SK-N-SH (cell line): Measurements from ENCODE around the gene KISS1R. TPM values are rescaled to one million over a fixed set of nuclear protein-coding genes. Genes with fewer than 3 reads are reported as not detected.

Experiments used
- CTCF ChIA-PET: fragments of 300-600, 350-600 bp; formaldehyde crosslinking; extraction: SDS; loops from one replicate; lab custom pipeline; 2021; lab: Yijun Ruan, JAX
- POLR2A ChIA-PET: fragments of 350-600 bp; sonication (Branson Sonifier 250); formaldehyde crosslinking; extraction: SDS; loops from one replicate; lab custom pipeline; 2020; ENCODE audit warnings: antibody characterized with exemption, inconsistent platforms; lab: Yijun Ruan, JAX
- DNase-seq: peaks from one replicate; pipeline ENCODE4 v3.0.0; 2012
- H2AFZ ChIP-seq: fragments of 200-600 bp; sonication (generic); 2 replicates; pipeline ENCODE4 v1.8.1; 2016; ENCODE audit warnings: antibody characterized with exemption, mild to moderate bottlenecking, low read depth
- H3F3A ChIP-seq: fragments of 200-600 bp; sonication (generic); replicated peaks from 2 replicates; pipeline ENCODE3; 2016; ENCODE audit warnings: antibody characterized with exemption, mild to moderate bottlenecking; ENCODE audit not compliant: insufficient read depth
- H3K27ac ChIP-seq, 2 experiments: fragments of 200-500 bp in 1 of 2; fragments of 200-600 bp in 1 of 2; sonication (Bioruptor generic) in 1 of 2; sonication (generic), shearing (Covaris generic) in 1 of 2; 2 replicates each; pipeline versions ENCODE4 v1.5.1 to v1.6.1; 2014 to 2016; ENCODE audit warnings: low read depth in 2 of 2, inconsistent platforms in 1 of 2, low read length in 1 of 2, mild to moderate bottlenecking in 1 of 2, mixed read lengths in 1 of 2
- H3K27me3 ChIP-seq: fragments of 200-600 bp; sonication (generic), shearing (Covaris generic); 2 replicates; pipeline ENCODE4 v1.6.1; 2016; ENCODE audit warnings: mixed run types; ENCODE audit not compliant: insufficient read depth
- H3K36me3 ChIP-seq, 2 experiments: fragments of 200-500 bp in 1 of 2; fragments of 200-600 bp in 1 of 2; sonication (Bioruptor generic) in 1 of 2; sonication (generic) in 1 of 2; replicated peaks in 1 of 2; 2 replicates each; pipeline versions ENCODE3 to v1.5.1; 2014 to 2016; ENCODE audit warnings: low read length in 1 of 2, mild to moderate bottlenecking in 1 of 2; ENCODE audit not compliant: insufficient read depth in 2 of 2, control insufficient read depth in 1 of 2
- H3K4me1 ChIP-seq, 2 experiments: fragments of 200-500 bp in 1 of 2; fragments of 200-600 bp in 1 of 2; sonication (Bioruptor generic) in 1 of 2; sonication (generic), shearing (Covaris generic) in 1 of 2; 2 replicates each; pipeline versions ENCODE4 v1.5.1 to v1.6.1; 2014 to 2016; ENCODE audit warnings: low read depth in 1 of 2, low read length in 1 of 2, mixed run types in 1 of 2; ENCODE audit not compliant: insufficient read depth in 2 of 2, control insufficient read depth in 1 of 2
- H3K4me2 ChIP-seq: fragments of 200-600 bp; sonication (generic), shearing (Covaris generic); 2 replicates; pipeline ENCODE4 v1.6.1; 2017; ENCODE audit warnings: mixed run types
- H3K4me3 ChIP-seq, 2 experiments: fragments of 200-500 bp in 1 of 2; fragments of 200-600 bp in 1 of 2; sonication (Bioruptor generic) in 1 of 2; sonication (generic), shearing (Covaris generic) in 1 of 2; 2 replicates each; pipeline versions ENCODE4 v1.5.1 to v1.8.1; 2014 to 2016; ENCODE audit warnings: low read depth in 2 of 2, inconsistent platforms in 1 of 2, low read length in 1 of 2, mild to moderate bottlenecking in 1 of 2, mixed read lengths in 1 of 2, moderate library complexity in 1 of 2
- H3K79me2 ChIP-seq: fragments of 200-600 bp; sonication (generic); 2 replicates; pipeline ENCODE4 v1.8.1; 2017; ENCODE audit warnings: mild to moderate bottlenecking; ENCODE audit not compliant: insufficient read depth
- H3K9ac ChIP-seq: fragments of 200-600 bp; sonication (generic); 2 replicates; pipeline ENCODE4 v1.6.1; 2017; ENCODE audit warnings: mixed run types
- H3K9me2 ChIP-seq: fragments of 200-600 bp; sonication (generic); 2 replicates; pipeline ENCODE4 v1.6.1; 2017; ENCODE audit warnings: mixed run types
- H3K9me3 ChIP-seq: fragments of 200-600 bp; sonication (generic); 2 replicates; pipeline ENCODE4 v1.6.1; 2017; ENCODE audit warnings: mixed run types, mild to moderate bottlenecking, moderate library complexity
- H4K20me1 ChIP-seq: fragments of 200-600 bp; sonication (generic); 2 replicates; pipeline ENCODE4 v1.6.1; 2017; ENCODE audit warnings: mild to moderate bottlenecking, mixed run types; ENCODE audit not compliant: insufficient read depth
- CTCF ChIP-seq: fragments of 200-600 bp; sonication (generic); IDR thresholded peaks from 2 replicates; pipeline ENCODE4 v1.6.1; 2017; ENCODE audit warnings: antibody characterized with exemption, mild to moderate bottlenecking, moderate library complexity
- EZH2phosphoT487 ChIP-seq: fragments of 200-600 bp; sonication (generic); IDR thresholded peaks from 2 replicates; pipeline ENCODE4 v1.6.1; 2017; ENCODE audit warnings: low read depth, mixed run types, mild to moderate bottlenecking, antibody characterized with exemption, moderate library complexity, borderline replicate concordance
- JUND ChIP-seq: IDR thresholded peaks from 2 replicates; pipeline ENCODE4 v1.4.0; 2012
- MAX ChIP-seq: IDR thresholded peaks from 2 replicates; pipeline ENCODE4 v1.4.0; 2012; ENCODE audit warnings: low read depth
- MXI1 ChIP-seq: IDR thresholded peaks from 2 replicates; pipeline ENCODE4 v1.6.1; 2012; ENCODE audit warnings: mild to moderate bottlenecking, low read depth, low read length, improper control_type of control experiment
- REST ChIP-seq: IDR thresholded peaks from 2 replicates; pipeline ENCODE4 v1.6.1; 2012; ENCODE audit warnings: mild to moderate bottlenecking, low read depth, low read length, moderate library complexity
- SIN3A ChIP-seq: IDR thresholded peaks from 2 replicates; pipeline ENCODE4 v1.6.1; 2012; ENCODE audit warnings: low read depth, mild to moderate bottlenecking, low read length, moderate library complexity, borderline replicate concordance
- ZBTB33 ChIP-seq: IDR thresholded peaks from 2 replicates; pipeline ENCODE4 v1.4.0; 2012; ENCODE audit warnings: low read depth, borderline replicate concordance
- WGBS: methylation state at CpG from one replicate; pipeline ENCODE4 v1.1.6; 2017; ENCODE audit warnings: low lambda C conversion rate; 5-methylcytosine and 5-hydroxymethylcytosine counted together
- polyA plus RNA-seq, 3 experiments: library from polyadenylated mRNA; depleted of rRNA; stranded (reverse); fragments of >200 nt; gene quantifications; 2 replicates each; pipeline ENCODE4 v1.2.3, GENCODE V29; 2012

Gene KISS1R
- polyA plus RNA-seq, 1 of the 3 experiments (the other 2 are of a cell fraction) = not detected

GRCh38 chr19:933553-933882 lies 16.4 kb downstream of the KISS1R start (continued):
- no peak for TF ChIP-seq ZBTB33

GRCh38 chr19:934197-934840 lies 17.2 kb downstream of the KISS1R start:
- Histone ChIP-seq H4K20me1 (peaks cover 2% of the 10 kb centered on the region; the same call in 1 of the 2 replicates), H3K4me3 (no peak overlapping the region), H3K4me1 (peaks cover 13 to 42% of the 10 kb centered on the region in 2 experiments; a peak in 2 of 4 replicates), H3K9me3 (no peaks in the 10 kb centered on the region), H3K36me3 (peaks cover 0 to 5% of the 10 kb centered on the region in 2 experiments), H3K79me2 (peaks cover 26% of the 10 kb centered on the region), H3F3A (peaks cover 6% of the 10 kb centered on the region), H3K27ac (peak overlapping the region in 1 of 2 experiments; percentile 89; a peak in 3 of 4 replicates), H3K27me3 (no peaks in the 10 kb centered on the region), H3K9me2 (no peaks in the 10 kb centered on the region), H3K9ac (no peak overlapping the region), H3K4me2 (peak overlapping the region; percentile 83; the same call in 1 of the 2 replicates), H2AFZ (no peak overlapping the region)
- ChIA-PET CTCF (interaction anchor here (0.8 to 2.4 kb wide), 6 partner anchors 10 to 76 kb away, joined by 3 to 11 read pairs (median 5); partner anchors contain the start of gene WDR18), POLR2A (no interaction called here)
- no peak for DNase-seq
- 92% methylated on average over 12 of the region's 29 CpGs for WGBS
- TF ChIP-seq EZH2phosphoT487 = no peak
- no peak for TF ChIP-seq CTCF
- no peak for TF ChIP-seq SIN3A
- no peak for TF ChIP-seq JUND
- no peak for TF ChIP-seq REST
- TF ChIP-seq MXI1 = no peak
- no peak for TF ChIP-seq ZBTB33
- no peak for TF ChIP-seq MAX
